ENCODE measurements around the gene PFKFB2. TPM values are rescaled to one million over a fixed set of nuclear protein-coding genes. Genes with fewer than 3 reads are reported as not detected.

Gene PFKFB2
- total and polyA plus RNA-seq, 2 donors (not counting 3 experiments of a cell fraction or from before 2014, with no cell fraction given): 0.70 to 2.0 TPM

Other genes with a start within 250 kb of the PFKFB2 start
- gene IL20, start 187.7 kb upstream of the PFKFB2 start, total RNA-seq: not detected in 2 replicates
- not detected in 2 replicates for gene IL20, start 187.7 kb upstream of the PFKFB2 start, polyA plus RNA-seq
- not detected in 2 replicates for gene IL24, start 155.8 kb upstream of the PFKFB2 start, total RNA-seq
- gene IL24, start 155.8 kb upstream of the PFKFB2 start, polyA plus RNA-seq: not detected in 2 replicates
- not detected in 2 replicates for gene FCMR, start 131.3 kb upstream of the PFKFB2 start, total RNA-seq
- gene FCMR, start 131.3 kb upstream of the PFKFB2 start, polyA plus RNA-seq: not detected in 2 replicates
- gene PIGR, start 106.8 kb upstream of the PFKFB2 start, total RNA-seq: not detected in 2 replicates
- gene PIGR, start 106.8 kb upstream of the PFKFB2 start, polyA plus RNA-seq: not detected in 2 replicates
- gene FCAMR, start 82.8 kb upstream of the PFKFB2 start, total RNA-seq: not detected in 2 replicates
- not detected in 2 replicates for gene FCAMR, start 82.8 kb upstream of the PFKFB2 start, polyA plus RNA-seq
- gene C1orf116, start 20.5 kb upstream of the PFKFB2 start, total RNA-seq: 0.07 TPM in 1 of 2 replicates, not detected in the other
- gene C1orf116, start 20.5 kb upstream of the PFKFB2 start, polyA plus RNA-seq: not detected in 2 replicates
- 5.6 and 5.9 TPM in 2 replicates for gene YOD1, start 2.1 kb upstream of the PFKFB2 start, total RNA-seq
- gene YOD1, start 2.1 kb upstream of the PFKFB2 start, polyA plus RNA-seq: 0.81 and 1.2 TPM in 2 replicates
- gene C4BPB, start 35.6 kb downstream of the PFKFB2 start, total RNA-seq: not detected in 2 replicates
- gene C4BPB, start 35.6 kb downstream of the PFKFB2 start, polyA plus RNA-seq: not detected in 2 replicates
- gene C4BPA, start 51.0 kb downstream of the PFKFB2 start, total RNA-seq: not detected in 2 replicates
- gene C4BPA, start 51.0 kb downstream of the PFKFB2 start, polyA plus RNA-seq: not detected in 2 replicates